ENCODE data around the gene XIAP.

GRCh38 chrX:123899701-123900100, 39.8 kb downstream of the XIAP start:
- TF ChIP-seq EZH2 (IDR thresholded peaks at IDR 0.05; ENCODE audit: insufficient read depth, low read length): no peak
- no peak for TF ChIP-seq CTCF (IDR thresholded peaks at IDR 0.05; ENCODE audit: insufficient read depth, low read depth, low read length)

Measured in astrocyte (in vitro differentiated cells and primary cell).